ENCODE results near the gene RAB32.

The RAB32 gene

GRCh38 chr6:146590492-146590891, 46.9 kb downstream of the RAB32 start:
- no peaks in the 10 kb centered on the region for H3F3A ChIP-seq (ENCODE audit: insufficient read depth, low read length)
- no peak overlapping the region for H3K9ac ChIP-seq (ENCODE audit: low read length)
- H3K9me3 ChIP-seq (ENCODE audit: low read length): no peaks in the 10 kb centered on the region
- no peaks in the 10 kb centered on the region for H3K27me3 ChIP-seq (ENCODE audit: insufficient read depth, low read length)
- H3K27ac ChIP-seq (ENCODE audit: low read depth, low read length, poor library complexity, severe bottlenecking): no peak overlapping the region
- H3K79me2 ChIP-seq (ENCODE audit: insufficient read depth, low read length): no peaks in the 10 kb centered on the region
- H3K36me3 ChIP-seq (ENCODE audit: insufficient read depth, low read length): no peaks in the 10 kb centered on the region
- no peaks in the 10 kb centered on the region for H3K4me1 ChIP-seq (ENCODE audit: insufficient read depth, low read length, severe bottlenecking)
- H3K4me3 ChIP-seq (ENCODE audit: low read depth, low read length, poor library complexity, severe bottlenecking): no peak overlapping the region
- no peak overlapping the region for H2AFZ ChIP-seq (ENCODE audit: low read length)
- H3K9me2 ChIP-seq (ENCODE audit: low read depth, low read length): no peaks in the 10 kb centered on the region
- no peak overlapping the region for H3K4me2 ChIP-seq (ENCODE audit: low read length)
- no peaks in the 10 kb centered on the region for H4K20me1 ChIP-seq (ENCODE audit: insufficient read depth, low read length)
- TF ChIP-seq EZH2 (IDR thresholded peaks at IDR 0.05; ENCODE audit: borderline replicate concordance, low read length) (no peak), CTCF (IDR thresholded peaks at IDR 0.05; ENCODE audit: low read length) (no peak)

- TF ChIP-seq CTCF (IDR thresholded peaks at IDR 0.05; ENCODE audit: low read length) (no peak), EZH2 (IDR thresholded peaks at IDR 0.05; ENCODE audit: borderline replicate concordance, low read length) (no peak)
- H3K9me3 ChIP-seq (ENCODE audit: low read length): no peaks in the 10 kb centered on the region
- no peaks in the 10 kb centered on the region for H3K27me3 ChIP-seq (ENCODE audit: insufficient read depth, low read length)
- no peaks in the 10 kb centered on the region for H3K79me2 ChIP-seq (ENCODE audit: insufficient read depth, low read length)
- no peak overlapping the region for H2AFZ ChIP-seq (ENCODE audit: low read length)
- no peak overlapping the region for H3K4me2 ChIP-seq (ENCODE audit: low read length)
- H3K4me3 ChIP-seq (ENCODE audit: low read depth, low read length, poor library complexity, severe bottlenecking): no peak overlapping the region
- H3K4me1 ChIP-seq (ENCODE audit: insufficient read depth, low read length, severe bottlenecking): no peaks in the 10 kb centered on the region
- H3K27ac ChIP-seq (ENCODE audit: low read depth, low read length, poor library complexity, severe bottlenecking): no peak overlapping the region
- H3K9me2 ChIP-seq (ENCODE audit: low read depth, low read length): no peaks in the 10 kb centered on the region
- no peak overlapping the region for H3K9ac ChIP-seq (ENCODE audit: low read length)
- no peaks in the 10 kb centered on the region for H3K36me3 ChIP-seq (ENCODE audit: insufficient read depth, low read length)
- no peaks in the 10 kb centered on the region for H4K20me1 ChIP-seq (ENCODE audit: insufficient read depth, low read length)
- H3F3A ChIP-seq (ENCODE audit: insufficient read depth, low read length): no peaks in the 10 kb centered on the region
Observed at GRCh38 chr6:146592451-146592850, 48.8 kb downstream of the RAB32 start.

GRCh38 chr6:146593986-146594385, 50.4 kb downstream of the RAB32 start:
- no peak overlapping the region for H3K4me3 ChIP-seq (ENCODE audit: low read depth, low read length, poor library complexity, severe bottlenecking)
- no peak overlapping the region for H2AFZ ChIP-seq (ENCODE audit: low read length)
- no peaks in the 10 kb centered on the region for H3K9me2 ChIP-seq (ENCODE audit: low read depth, low read length)
- H3K27me3 ChIP-seq (ENCODE audit: insufficient read depth, low read length): no peaks in the 10 kb centered on the region
- no peak overlapping the region for H3K4me2 ChIP-seq (ENCODE audit: low read length)
- no peaks in the 10 kb centered on the region for H4K20me1 ChIP-seq (ENCODE audit: insufficient read depth, low read length)
- no peak overlapping the region for H3K27ac ChIP-seq (ENCODE audit: low read depth, low read length, poor library complexity, severe bottlenecking)
- no peak overlapping the region for H3K9ac ChIP-seq (ENCODE audit: low read length)
- no peaks in the 10 kb centered on the region for H3K9me3 ChIP-seq (ENCODE audit: low read length)
- no peaks in the 10 kb centered on the region for H3K36me3 ChIP-seq (ENCODE audit: insufficient read depth, low read length)
- TF ChIP-seq EZH2 (IDR thresholded peaks at IDR 0.05; ENCODE audit: borderline replicate concordance, low read length) (no peak), CTCF (IDR thresholded peaks at IDR 0.05; ENCODE audit: low read length) (no peak)
- H3K4me1 ChIP-seq (ENCODE audit: insufficient read depth, low read length, severe bottlenecking): no peaks in the 10 kb centered on the region
- H3F3A ChIP-seq (ENCODE audit: insufficient read depth, low read length): no peaks in the 10 kb centered on the region
- no peaks in the 10 kb centered on the region for H3K79me2 ChIP-seq (ENCODE audit: insufficient read depth, low read length)

Data from OCI-LY1 (cell line).